ENCODE results near the gene AOPEP.
"Not testable (repeated sequence)": the region's sequence is repeated elsewhere in the genome, so short reads cannot be mapped to it uniquely, and the experiment has no call there.

The AOPEP gene

GRCh38 chr9:94821098-94821887, 94.8 kb downstream of the AOPEP start:
- DNase-seq = no peak

DNA sequence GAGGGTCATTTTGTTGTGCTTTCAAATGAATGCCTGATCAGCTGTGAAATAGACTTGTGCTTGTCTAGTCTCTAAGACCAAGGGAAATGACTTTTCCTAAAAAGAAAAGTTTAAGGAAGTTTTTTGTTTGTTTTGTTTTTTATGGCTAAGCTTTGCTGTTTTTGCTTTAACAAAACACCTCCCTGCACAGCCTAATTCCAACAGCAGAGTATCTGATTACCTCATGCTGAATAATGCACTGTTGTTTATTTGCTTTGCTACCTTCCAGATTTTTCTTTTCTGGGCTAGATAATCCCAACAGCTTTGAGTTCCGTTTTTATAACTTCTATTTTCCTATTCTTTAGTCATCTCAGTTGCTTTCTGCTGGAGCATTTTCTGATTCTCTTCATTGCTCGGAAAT, 95.8 kb downstream of the AOPEP start:
- no peak for DNase-seq

DNA sequence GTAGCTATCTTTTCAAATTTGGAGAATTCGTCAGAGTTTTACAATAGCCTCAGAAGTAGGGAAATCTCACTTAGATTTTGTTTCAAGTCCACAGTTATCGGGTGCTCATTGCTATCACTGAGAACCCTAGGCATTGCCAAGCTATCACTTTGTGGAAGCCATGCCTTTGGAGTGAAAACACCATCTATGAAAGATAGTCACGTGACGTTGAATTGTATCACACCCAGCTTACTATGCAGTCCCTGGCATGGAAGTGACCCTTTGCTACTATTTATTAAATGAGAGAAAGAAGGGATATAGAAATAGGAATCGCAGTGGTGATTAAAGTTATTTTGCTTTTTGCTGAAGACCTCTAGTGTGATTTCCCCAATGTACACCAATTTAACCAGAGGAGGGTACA, 97.2 kb downstream of the AOPEP start:
- DNase-seq = no peak

GRCh38 chr9:94824411-94824810, 97.9 kb downstream of the AOPEP start:
- DNase-seq = no peak

DNA sequence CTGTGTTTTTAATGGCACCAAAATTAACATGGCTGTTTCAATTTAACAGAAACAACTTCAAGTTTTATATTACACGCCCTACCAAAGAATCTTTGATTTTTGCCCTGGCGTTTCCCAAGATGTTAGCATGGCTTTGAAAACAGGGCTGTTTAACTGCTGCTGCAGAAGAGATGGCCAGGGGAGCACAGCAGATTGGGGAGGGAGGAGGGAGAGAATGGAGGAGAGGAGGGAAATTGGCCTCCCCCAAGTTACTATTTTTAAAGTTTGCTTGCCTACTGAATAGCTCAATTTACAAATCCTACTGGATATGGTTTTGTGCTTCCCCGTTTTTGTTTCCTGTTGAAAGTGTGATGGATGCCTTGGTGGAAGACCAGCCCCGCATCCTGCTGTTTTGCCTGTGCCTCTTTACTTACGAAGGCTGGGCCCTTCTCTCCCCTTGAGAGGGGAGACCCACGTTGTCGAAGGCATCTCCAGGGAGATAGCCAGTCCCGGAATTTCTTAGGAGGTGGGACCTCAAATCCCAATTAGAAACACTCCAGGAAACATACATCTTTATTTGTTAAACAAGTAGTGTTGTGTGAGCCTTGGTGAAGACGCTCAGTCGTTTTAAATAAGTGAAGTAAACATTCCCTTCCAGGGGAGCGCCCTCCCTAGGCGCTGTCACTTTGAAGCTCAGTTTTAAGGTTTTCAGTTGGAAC, 98.6 kb downstream of the AOPEP start:
- no peak for DNase-seq

DNA sequence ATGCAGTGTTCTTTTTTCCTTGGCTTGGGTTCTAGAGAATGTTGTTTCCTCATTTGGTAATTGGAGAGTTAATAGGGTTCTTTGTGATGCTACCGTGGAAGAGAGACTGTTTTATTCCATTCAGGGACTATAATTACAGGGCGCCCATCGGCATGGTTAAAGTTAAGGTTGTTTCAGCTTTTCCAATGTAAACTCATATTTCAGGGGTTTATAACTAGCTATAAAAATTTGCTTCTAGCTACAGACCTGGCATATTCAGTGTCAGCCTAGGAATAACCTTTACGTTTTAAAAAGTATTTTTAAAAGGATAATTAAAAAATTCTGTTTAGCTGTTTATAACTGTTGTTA, 99.1 kb downstream of the AOPEP start:
- no peak for DNase-seq

DNA sequence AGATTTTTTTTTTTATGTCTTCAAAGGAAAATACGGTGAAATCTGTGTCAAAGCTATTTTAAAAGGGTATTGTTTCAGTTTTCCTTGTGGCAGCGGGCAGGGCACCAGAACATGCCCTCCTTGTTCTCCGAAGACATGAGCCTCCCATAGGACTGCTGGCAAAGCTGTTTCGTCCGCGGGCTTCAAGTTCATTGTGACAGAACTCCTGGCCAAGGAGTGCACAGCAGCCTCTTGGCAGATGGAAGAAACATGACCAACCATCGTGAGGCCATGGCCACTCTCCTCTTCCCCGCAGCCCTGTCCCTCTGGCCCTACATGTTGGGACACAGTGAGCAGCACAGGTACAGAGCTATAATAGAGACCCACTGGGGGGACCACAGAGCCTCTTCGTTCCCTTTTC, 99.5 kb downstream of the AOPEP start:
- DNase-seq = no peak

- no peak for DNase-seq
These were observed 100.3 kb downstream of the AOPEP start for GRCh38 chr9:94826644-94827410.

DNA sequence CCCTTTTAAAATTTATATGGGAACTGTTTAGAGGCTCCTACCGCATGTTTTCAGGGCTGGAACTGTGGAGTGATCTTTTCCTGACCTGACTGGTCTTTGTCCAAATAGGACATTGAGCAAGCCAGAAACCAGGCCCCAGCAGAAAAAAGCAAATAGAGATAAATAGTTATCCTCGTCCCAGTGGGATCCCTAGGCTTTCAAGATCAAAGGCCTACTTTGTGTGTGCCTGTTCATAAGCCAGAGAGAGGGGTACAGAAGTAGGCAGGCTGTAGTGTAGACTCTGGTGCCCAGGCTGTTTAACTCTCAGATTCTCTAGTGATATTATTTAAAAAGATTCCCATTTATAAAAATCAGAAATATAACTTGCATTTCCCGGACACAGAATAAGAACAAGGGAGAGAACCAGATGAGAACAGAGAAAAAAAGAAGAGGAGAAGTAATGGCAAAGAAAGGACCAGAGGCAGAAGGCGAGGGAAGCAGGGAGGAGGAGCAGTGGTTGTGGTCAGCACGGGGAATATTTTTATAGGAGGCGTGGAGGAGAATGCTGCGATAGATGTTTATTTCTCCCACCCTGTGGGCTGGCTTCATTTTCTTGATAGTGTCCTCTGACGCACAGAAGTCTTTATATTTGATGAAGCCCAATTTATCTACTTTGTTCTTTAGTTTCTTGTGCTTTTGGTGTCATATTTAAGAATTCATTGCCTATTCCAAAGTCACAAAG, 101.2 kb downstream of the AOPEP start:
- DNase-seq = no peak

DNA sequence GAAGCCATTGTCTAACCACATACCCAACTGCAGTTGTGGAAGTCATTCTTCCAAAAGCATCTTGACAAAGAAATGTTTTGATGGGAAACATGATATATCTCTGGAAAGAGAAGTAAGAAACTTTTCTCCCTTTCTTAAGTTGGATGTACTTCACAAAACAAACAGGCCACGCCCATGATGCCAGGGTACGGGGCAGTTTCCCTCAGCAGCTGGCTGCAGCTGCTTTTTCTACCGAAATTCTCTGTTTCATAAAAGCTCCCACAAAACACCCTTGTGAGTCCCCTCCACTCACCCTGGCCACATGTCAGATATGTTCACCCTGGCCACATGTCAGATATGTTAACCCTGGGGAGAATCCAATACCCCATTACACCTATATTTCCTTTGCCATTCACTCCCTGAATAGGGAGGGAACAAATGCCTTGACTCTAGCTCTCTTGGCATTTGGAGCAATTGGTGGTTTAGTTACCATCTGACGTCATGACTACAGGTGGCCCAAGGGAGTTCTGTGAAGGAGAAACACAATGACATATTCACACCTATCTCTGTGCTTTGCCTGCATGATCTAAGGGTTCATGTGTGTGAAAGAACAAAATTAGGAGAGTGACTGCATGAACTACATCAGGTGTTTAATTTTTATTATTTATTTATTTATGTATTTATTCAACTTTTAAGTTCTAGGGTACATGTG, 103.0 kb downstream of the AOPEP start:
- no peak for DNase-seq

- not testable (repeated sequence) for DNase-seq
These were observed 103.6 kb downstream of the AOPEP start for GRCh38 chr9:94830071-94830604.

DNA sequence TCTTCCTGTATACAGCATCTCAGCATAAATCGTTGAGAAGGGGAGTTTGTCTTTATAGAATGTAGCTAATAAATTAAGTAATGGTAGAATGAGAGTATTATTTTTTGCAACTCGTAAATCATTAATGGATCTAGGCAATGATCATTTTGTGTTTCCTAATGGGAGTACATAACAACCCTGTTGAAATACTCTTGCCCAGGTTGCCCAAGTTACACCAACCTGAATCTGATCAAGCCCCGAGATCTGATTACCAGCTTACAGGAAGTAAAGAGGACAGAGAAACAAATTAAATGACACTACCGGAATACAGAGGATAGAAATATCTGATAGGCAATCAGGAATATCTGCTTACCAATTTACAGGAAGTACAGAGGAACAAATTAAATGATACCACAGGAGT, 107.3 kb downstream of the AOPEP start:
- no peak for DNase-seq

DNA sequence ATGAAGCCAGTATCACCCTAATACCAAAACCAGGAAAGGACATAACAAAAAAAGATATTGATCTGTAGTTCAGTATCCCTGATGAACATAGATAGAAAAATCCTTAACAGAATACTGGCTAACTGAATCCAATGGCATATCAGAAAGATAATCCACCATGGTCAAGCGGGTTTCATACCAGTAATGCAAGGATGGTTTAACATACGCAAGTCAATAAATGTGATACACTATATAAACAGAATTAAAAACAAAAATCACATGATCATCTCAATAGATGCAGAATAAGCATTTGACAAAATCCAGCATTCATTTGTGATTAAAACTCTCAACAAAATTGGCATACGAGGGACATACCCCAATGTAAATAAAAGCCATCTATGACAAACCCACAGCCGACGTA, 110.9 kb downstream of the AOPEP start:
- no peak for DNase-seq

DNA sequence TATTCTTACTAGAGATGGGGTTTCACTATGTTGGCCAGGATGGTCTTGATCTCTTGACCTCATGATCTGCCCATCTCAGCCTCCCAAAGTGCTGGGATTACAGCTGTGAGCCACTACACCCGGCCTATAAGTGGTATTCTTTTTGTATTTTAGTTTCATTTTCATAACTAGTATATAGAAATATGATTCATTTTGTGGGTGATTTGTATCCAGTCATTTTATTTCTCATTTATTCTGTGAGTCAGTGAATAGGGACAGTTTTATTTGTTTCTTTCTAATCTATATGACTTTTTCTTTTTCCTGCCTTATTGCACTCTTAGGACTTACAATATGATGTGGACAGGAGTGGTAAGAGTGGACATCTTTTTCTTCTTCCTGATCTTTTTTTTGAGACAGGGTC, 112.9 kb downstream of the AOPEP start:
- DNase-seq = no peak

DNA sequence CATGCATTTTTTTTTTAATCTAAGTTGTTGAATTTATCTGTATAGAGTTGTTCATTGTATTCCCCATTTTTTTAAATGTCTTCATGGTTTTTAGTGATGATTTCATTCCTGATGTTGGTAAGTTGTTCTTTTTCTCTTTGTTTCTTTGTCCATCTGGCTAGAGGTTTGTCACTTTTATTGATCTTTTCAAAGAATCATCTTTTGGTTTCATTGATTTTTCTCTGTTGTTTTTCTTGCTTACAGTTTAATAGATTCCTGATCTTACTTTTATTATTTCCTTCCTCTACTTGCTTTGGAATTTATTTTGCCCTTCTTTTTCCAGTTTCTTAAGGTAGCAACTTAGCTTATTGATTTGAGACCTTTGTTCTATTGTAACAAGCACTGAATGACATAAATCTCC, 114.2 kb downstream of the AOPEP start:
- no peak for DNase-seq

GRCh38 chr9:94843134-94843533, 116.6 kb downstream of the AOPEP start:
- DNase-seq = no peak

GRCh38 chr9:94846739-94847138, 120.2 kb downstream of the AOPEP start:
- no peak for DNase-seq

GRCh38 chr9:94847486-94847885, 121.0 kb downstream of the AOPEP start:
- DNase-seq = no peak

DNA sequence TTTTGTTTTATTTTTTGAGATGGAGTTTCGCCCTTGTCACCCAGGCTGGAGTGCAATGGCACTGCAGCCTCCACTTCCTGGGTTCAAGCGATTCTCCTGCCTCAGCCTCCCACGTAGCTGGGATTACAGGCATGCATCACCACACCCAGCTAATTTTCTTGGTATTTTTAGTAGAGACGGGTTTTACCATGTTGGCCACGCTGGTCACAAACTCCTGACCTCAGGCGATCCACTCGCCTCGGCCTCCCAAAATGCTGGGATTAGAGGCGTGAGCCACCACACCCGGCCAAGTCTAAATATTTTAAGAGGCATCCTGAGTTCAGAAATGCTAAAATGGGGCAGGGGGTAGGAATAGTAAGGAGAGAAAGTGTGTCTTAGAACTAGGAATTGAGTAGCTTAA, 122.3 kb downstream of the AOPEP start:
- DNase-seq = not testable (repeated sequence)

- no peak for DNase-seq
These were observed 124.3 kb downstream of the AOPEP start for GRCh38 chr9:94850540-94851434.

- DNase-seq = no peak
These were observed 125.0 kb downstream of the AOPEP start for GRCh38 chr9:94851467-94851866.

Data from NCI-H1694 (cell line).